Testis (tissue), 3 donors: ENCODE measurements around the gene NUAK1. TPM values are rescaled to one million over a fixed set of nuclear protein-coding genes. Genes with fewer than 3 reads are reported as not detected.

Source experiments
- DNase-seq: peaks from one replicate; pipeline ENCODE4 v3.0.0-alpha.2; 2019
- H3K27ac ChIP-seq, 2 donors: fragments of 200-600 bp; sonication (generic); one replicate each; pipeline ENCODE4 v1.5.1; 2019
- H3K27me3 ChIP-seq: fragments of 200-600 bp; sonication (generic); one replicate; pipeline ENCODE4 v1.5.1; 2019
- H3K36me3 ChIP-seq: fragments of 200-600 bp; sonication (generic); one replicate; pipeline ENCODE4 v1.5.1; 2017; ENCODE audit warnings: low read depth; ENCODE audit errors: missing control alignments
- H3K4me1 ChIP-seq: fragments of 200-600 bp; sonication (generic); one replicate; pipeline ENCODE4 v1.5.1; 2019
- H3K4me3 ChIP-seq, 2 donors: fragments of 200-600 bp; sonication (generic); one replicate each; pipeline ENCODE4 v1.5.1; 2017 to 2019
- H3K9me3 ChIP-seq: fragments of 200-600 bp; sonication (generic); one replicate; pipeline ENCODE4 v1.5.1; 2017
- POLR2A ChIP-seq: fragments of 450-650 bp; IDR thresholded peaks from one replicate; pipeline ENCODE4 v1.6.1; 2017; ENCODE audit warnings: antibody characterized with exemption, mild to moderate bottlenecking, moderate library complexity
- WGBS, 2 donors: methylation state at CpG; one replicate each; pipeline ENCODE4 v1.1.5; 2018; 5-methylcytosine and 5-hydroxymethylcytosine counted together
- intact Hi-C: fragments of 100-400 bp; cut with DNase I; formaldehyde crosslinking; loops from one replicate; pipeline ENCODE4 v1.15.1; 2023; ENCODE audit warnings: low total_unique reads
- polyA plus RNA-seq: library from polyadenylated mRNA; stranded (reverse); fragments of 350-450 nt; fragmentation: Illumina TruSeq; extraction: RNeasy Lipid Tissue Mini Kit (QIAGEN cat#74804); gene quantifications from one replicate; pipeline ENCODE4 v1.2.3, GENCODE V29; 2014; ENCODE audit warnings: low read depth, low replicate concordance; ENCODE audit not compliant: insufficient read depth
- total RNA-seq, 2 donors: library from RNA; depleted of rRNA; stranded (reverse); fragments of >200 nt; gene quantifications; one replicate each; pipeline ENCODE4 v1.2.3, GENCODE V29; 2016
- TF ChIP-seq, protein P1 (sequence below), 3 experiments: fragments of 450-650 bp in 2 of 3; fragments of 200-600 bp in 1 of 3; sonication (generic) in 1 of 3; IDR thresholded peaks; one replicate each; pipeline ENCODE4 v1.5.1; 2016 to 2019; ENCODE audit warnings: antibody characterized with exemption in 3 of 3, mild to moderate bottlenecking in 2 of 3, moderate library complexity in 1 of 3

Gene NUAK1
- total and polyA plus RNA-seq, 3 donors from 2014 or later, result 6.6 to 9.1 (median 8.2) TPM

DNA sequence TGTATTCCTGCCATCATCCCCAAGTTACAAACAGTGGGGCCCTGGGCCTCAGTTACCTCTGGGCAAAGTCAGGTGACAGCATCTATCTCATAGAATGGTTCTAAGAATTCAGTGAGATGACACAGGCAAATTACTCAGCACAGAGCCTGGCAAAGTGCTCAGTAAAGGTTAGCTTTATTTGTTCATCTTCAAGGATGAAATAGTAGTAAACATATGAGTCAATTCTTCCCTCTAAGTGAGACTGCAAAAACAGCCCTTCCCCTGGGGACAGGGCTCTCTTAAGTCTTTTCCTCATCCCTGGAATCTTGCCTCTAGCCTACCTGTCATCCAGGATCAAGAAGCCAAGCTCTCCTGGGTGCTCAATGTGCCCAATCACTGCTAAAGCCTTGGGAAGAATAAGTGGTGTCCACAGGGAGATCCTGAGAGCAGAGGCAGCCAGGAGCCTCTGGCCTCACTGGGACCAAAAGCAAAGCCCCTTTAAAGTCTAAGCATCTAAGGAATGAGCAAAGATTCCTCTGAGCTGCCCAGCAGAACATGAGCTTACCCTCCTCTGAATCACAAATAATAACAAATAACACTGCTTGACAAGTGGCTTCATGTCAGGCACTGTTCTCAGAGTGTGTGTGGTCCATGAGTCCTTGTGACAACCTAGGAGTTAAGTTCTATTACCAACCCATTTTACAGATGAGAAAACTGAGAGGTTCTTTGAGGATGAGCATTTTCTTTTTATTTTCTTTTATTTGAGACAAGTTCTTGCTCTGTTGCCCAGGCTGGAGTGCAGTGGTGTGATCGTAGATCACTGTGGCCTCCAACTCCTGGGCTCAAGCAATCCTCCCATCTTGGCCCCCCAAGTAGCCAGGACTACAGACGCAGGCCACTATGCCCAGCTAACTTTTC is 12.1 kb downstream of the NUAK1 start:
- TF ChIP-seq, protein P1, sequence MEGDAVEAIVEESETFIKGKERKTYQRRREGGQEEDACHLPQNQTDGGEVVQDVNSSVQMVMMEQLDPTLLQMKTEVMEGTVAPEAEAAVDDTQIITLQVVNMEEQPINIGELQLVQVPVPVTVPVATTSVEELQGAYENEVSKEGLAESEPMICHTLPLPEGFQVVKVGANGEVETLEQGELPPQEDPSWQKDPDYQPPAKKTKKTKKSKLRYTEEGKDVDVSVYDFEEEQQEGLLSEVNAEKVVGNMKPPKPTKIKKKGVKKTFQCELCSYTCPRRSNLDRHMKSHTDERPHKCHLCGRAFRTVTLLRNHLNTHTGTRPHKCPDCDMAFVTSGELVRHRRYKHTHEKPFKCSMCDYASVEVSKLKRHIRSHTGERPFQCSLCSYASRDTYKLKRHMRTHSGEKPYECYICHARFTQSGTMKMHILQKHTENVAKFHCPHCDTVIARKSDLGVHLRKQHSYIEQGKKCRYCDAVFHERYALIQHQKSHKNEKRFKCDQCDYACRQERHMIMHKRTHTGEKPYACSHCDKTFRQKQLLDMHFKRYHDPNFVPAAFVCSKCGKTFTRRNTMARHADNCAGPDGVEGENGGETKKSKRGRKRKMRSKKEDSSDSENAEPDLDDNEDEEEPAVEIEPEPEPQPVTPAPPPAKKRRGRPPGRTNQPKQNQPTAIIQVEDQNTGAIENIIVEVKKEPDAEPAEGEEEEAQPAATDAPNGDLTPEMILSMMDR (IDR thresholded peaks at IDR 0.05), result no peak
- no peak for TF ChIP-seq POLR2A
- intact Hi-C loops, result no loop called here
- Histone ChIP-seq H3K9me3 (no peaks in the 10 kb centered on the region), H3K4me1 (peaks cover 4% of the 10 kb centered on the region), H3K27me3 (no peaks in the 10 kb centered on the region), H3K36me3 (no peaks in the 10 kb centered on the region), H3K27ac (no peak overlapping the region), H3K4me3 (no peak overlapping the region)
- WGBS, 2 donors, result 96 to 97% methylated on average over 2 of the region's 2 CpGs
- DNase-seq, result no peak

DNA sequence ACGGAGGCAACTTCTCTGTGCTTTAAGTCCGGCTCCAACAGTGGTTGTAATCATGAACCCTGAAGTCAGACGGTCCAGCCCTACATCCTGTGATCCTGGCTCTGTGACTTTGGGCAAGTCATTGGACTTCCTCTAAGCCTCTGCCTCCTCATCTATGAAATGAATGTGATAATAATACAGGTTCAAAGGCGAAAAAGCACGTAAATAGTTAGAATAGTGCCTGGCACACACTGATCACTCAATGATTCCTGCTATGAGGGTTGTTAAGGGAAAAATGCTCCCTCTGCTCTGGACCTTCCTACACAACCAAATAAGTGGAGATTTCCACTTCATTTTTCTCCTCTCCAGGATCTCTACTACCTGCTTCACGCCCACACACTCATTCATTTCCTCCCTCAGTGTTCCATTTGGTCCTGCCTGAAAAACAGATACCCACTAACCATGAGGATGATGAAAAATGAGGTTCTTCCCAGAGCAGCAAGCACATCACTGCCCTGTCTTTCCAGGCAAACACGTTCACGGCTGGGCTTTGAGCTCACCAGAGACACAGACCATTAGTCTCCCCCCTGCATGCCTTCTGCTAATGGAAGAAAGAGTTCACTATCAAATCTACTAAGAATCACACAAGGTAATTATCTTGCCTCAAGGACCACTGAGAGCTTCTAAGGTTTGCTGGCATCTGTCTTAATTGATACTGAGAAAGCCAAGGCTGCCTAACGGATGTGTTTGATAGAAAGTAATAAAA is 13.2 kb downstream of the NUAK1 start:
- Histone ChIP-seq H3K4me1 (peaks cover 4% of the 10 kb centered on the region), H3K27ac (no peak overlapping the region), H3K27me3 (no peaks in the 10 kb centered on the region), H3K4me3 (no peak overlapping the region), H3K9me3 (no peaks in the 10 kb centered on the region), H3K36me3 (no peaks in the 10 kb centered on the region)
- intact Hi-C loops, result no loop called here
- 79 to 87% methylated on average over 9 of the region's 9 CpGs for WGBS, 2 donors
- no peak for TF ChIP-seq POLR2A
- TF ChIP-seq, protein P1 (IDR thresholded peaks at IDR 0.05), result no peak
- no peak for DNase-seq

DNA sequence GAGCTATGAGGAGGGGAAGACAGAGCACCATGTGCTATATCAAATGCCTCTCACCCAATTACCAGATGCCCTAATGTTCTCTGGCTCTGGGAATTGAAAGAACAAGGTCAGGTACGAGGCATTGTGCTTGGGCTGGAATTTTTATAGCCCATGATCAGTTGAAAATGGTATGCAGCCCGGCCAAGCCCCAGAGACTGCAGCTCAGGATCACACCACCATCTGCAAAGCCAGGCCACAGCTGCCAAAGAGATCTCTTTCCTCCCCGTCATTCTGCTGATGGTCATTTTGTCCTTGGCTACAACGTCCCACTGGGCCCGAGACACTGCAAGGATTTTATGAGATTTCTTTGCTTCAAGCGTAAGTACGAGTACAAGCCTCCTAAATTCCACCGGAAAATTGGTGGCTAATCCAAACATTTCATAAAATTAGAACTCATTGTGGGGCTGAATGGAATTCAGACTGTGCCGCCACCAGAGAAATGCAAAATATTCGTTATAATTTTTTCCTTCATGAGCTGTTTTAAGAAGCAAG is 15.1 kb downstream of the NUAK1 start:
- Histone ChIP-seq H3K4me1 (peaks cover 4% of the 10 kb centered on the region), H3K27ac (no peak overlapping the region), H3K27me3 (no peaks in the 10 kb centered on the region), H3K36me3 (no peaks in the 10 kb centered on the region), H3K4me3 (no peak overlapping the region), H3K9me3 (no peaks in the 10 kb centered on the region)
- no peak for DNase-seq
- TF ChIP-seq POLR2A, result no peak
- TF ChIP-seq, protein P1 (IDR thresholded peaks at IDR 0.05), result no peak
- 50 to 53% methylated on average over 9 to 10 of the region's 10 CpGs for WGBS, 2 donors
- intact Hi-C loops, result no loop called here

DNA sequence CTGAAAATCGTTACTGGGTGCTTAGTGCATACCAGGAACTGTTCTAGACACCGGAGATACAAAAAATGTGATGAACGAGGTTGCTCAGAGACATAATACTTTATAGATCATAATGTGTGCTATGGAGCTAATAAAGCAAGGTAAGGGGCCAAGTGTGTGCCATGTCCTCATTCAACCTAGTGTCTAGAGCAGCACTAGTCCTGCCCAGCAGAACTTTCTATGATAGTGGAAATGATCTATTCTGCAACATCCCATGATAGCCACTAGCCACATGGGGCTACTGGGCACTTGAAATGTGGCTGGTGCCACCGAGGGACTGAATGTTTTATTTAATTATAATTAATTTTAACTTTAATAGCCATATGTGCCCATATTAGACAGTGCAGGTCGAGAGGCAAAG is 15.6 kb downstream of the NUAK1 start:
- Histone ChIP-seq H3K9me3 (no peaks in the 10 kb centered on the region), H3K27ac (no peak overlapping the region), H3K36me3 (no peaks in the 10 kb centered on the region), H3K4me3 (no peak overlapping the region), H3K4me1 (peaks cover 4% of the 10 kb centered on the region), H3K27me3 (no peaks in the 10 kb centered on the region)
- DNase-seq, result no peak
- 76 to 81% methylated on average over 5 of the region's 5 CpGs for WGBS, 2 donors
- no peak for TF ChIP-seq POLR2A
- TF ChIP-seq, protein P1 (IDR thresholded peaks at IDR 0.05), result no peak
- intact Hi-C loops, result no loop called here
